Measurements from ENCODE around the gene NKD2.

NKD2 gene

GRCh38 chr5:1032011-1032410 lies 23.4 kb downstream of the NKD2 start:
- DNase-seq = no peak

- DNase-seq = no peak
These were observed 24.0 kb downstream of the NKD2 start for GRCh38 chr5:1032551-1033027.

GRCh38 chr5:1033178-1033577 lies 24.6 kb downstream of the NKD2 start:
- DNase-seq = no peak

- DNase-seq = no peak
These were observed 25.2 kb downstream of the NKD2 start for GRCh38 chr5:1033606-1034420.

- no peak for DNase-seq
These were observed 25.9 kb downstream of the NKD2 start for GRCh38 chr5:1034421-1034905.

GRCh38 chr5:1034986-1035385 lies 26.4 kb downstream of the NKD2 start:
- DNase-seq = no peak

GRCh38 chr5:1035421-1036405 lies 27.1 kb downstream of the NKD2 start:
- no peak for DNase-seq

GRCh38 chr5:1036504-1037122 lies 28.0 kb downstream of the NKD2 start:
- no peak for DNase-seq

- no peak for DNase-seq
These were observed 28.6 kb downstream of the NKD2 start for GRCh38 chr5:1037123-1037670.

- DNase-seq = no peak
These were observed 29.2 kb downstream of the NKD2 start for GRCh38 chr5:1037671-1038416.

GRCh38 chr5:1038417-1039209 lies 30.0 kb downstream of the NKD2 start:
- DNase-seq = no peak

GRCh38 chr5:1039210-1039548 lies 30.6 kb downstream of the NKD2 start:
- DNase-seq = no peak

- no peak for DNase-seq
These were observed 31.2 kb downstream of the NKD2 start for GRCh38 chr5:1039706-1040260.

GRCh38 chr5:1040571-1040970 lies 32.0 kb downstream of the NKD2 start:
- DNase-seq = no peak

GRCh38 chr5:1041225-1042143 lies 32.9 kb downstream of the NKD2 start:
- DNase-seq = no peak

GRCh38 chr5:1042626-1043025 lies 34.0 kb downstream of the NKD2 start:
- no peak for DNase-seq

- no peak for DNase-seq
These were observed 34.7 kb downstream of the NKD2 start for GRCh38 chr5:1043327-1043726.

GRCh38 chr5:1044117-1044516 lies 35.5 kb downstream of the NKD2 start:
- no peak for DNase-seq

- no peak for DNase-seq
These were observed 37.5 kb downstream of the NKD2 start for GRCh38 chr5:1045960-1046560.
